ENCODE measurements around the gene CDC42BPA.

GRCh38 chr1:227280836-227281235 is 37.5 kb downstream of the CDC42BPA start:
- TF ChIP-seq POLR2AphosphoS2 (IDR thresholded peaks at IDR 0.05; ENCODE audit: low read length) (no peak), ELK3 (CRISPR knock-in tag; IDR thresholded peaks at IDR 0.05) (no peak), ZBTB26 (CRISPR knock-in tag; IDR thresholded peaks at IDR 0.05) (no peak), MYNN (IDR thresholded peaks at IDR 0.05) (no peak), MYNN (CRISPR knock-in tag; IDR thresholded peaks at IDR 0.05) (no peak), PHF8 (IDR thresholded peaks at IDR 0.05; ENCODE audit: borderline replicate concordance, low read length) (no peak), ZNF766 (CRISPR knock-in tag; conservative IDR thresholded peaks at IDR 0.05) (no peak), SREBF2 (CRISPR knock-in tag; IDR thresholded peaks at IDR 0.05) (no peak), KAT7 (CRISPR knock-in tag; IDR thresholded peaks at IDR 0.05; ENCODE audit: borderline replicate concordance) (no peak)
